GM12878 (cell line): ENCODE measurements around the gene PTPRN2. TPM values are rescaled to one million over a fixed set of nuclear protein-coding genes. Genes with fewer than 3 reads are reported as not detected.

Source experiments
- ATAC-seq: fragments of 200-7000 bp; cut with Tn5 transposase; 3 replicates; pipeline ENCODE4 v1.9.1; 2020; ENCODE audit warnings: mild to moderate bottlenecking, moderate library complexity
- BruUV-seq: library from RNA; stranded (reverse); fragments of 400-500 nt; replicated peaks from 2 replicates; lab custom pipeline; 2021; lab: Mats Ljungman, UMichigan
- CTCF ChIA-PET: fragments of 300-600 bp; sonication (Branson Sonifier 250); formaldehyde crosslinking; extraction: SDS; loops from one replicate; lab custom pipeline; 2021; ENCODE audit warnings: inconsistent platforms; lab: Yijun Ruan, JAX
- POLR2A ChIA-PET: fragments of 350-600 bp; formaldehyde crosslinking; extraction: SDS; loops from one replicate; lab custom pipeline; 2021; ENCODE audit warnings: inconsistent platforms; lab: Charles Lee
- RAD21 ChIA-PET: fragments of 300-600 bp; sonication (Branson Sonifier 250); formaldehyde crosslinking; loops from one replicate; lab custom pipeline; 2023; ENCODE audit warnings: antibody characterized with exemption; ENCODE audit not compliant: unreplicated experiment; lab: Charles Lee
- SMC1A ChIA-PET: fragments of 300-600 bp; sonication (Branson Sonifier 250); formaldehyde crosslinking; loops from one replicate; lab custom pipeline; 2023; ENCODE audit not compliant: unreplicated experiment, uncharacterized antibody; lab: Charles Lee
- DNase-seq: peaks from one replicate; pipeline ENCODE4 v3.0.0-alpha.2; 2011; ENCODE audit warnings: low read depth, low spot score
- FAIRE-seq: peaks from 3 replicates; lab custom pipeline; 2011; peaks lifted over from hg19 to GRCh38; lab: Jason Lieb, UNC
- H2AFZ ChIP-seq: 2 replicates; pipeline ENCODE4 v1.6.0; 2011; ENCODE audit warnings: low read depth, low read length, control low read depth; ENCODE audit not compliant: control insufficient read depth
- H3K27ac ChIP-seq: 2 replicates; pipeline ENCODE4 v1.5.1; 2011; ENCODE audit warnings: control low read depth; ENCODE audit not compliant: control insufficient read depth, insufficient read depth
- H3K27me3 ChIP-seq, 2 experiments: replicated peaks in 1 of 2; 2 replicates each; pipeline versions ENCODE4 v1.6.0 to v1.6.1; 2011; ENCODE audit warnings: low read length in 1 of 2; ENCODE audit not compliant: control insufficient read depth in 2 of 2, insufficient read depth in 2 of 2
- H3K36me3 ChIP-seq, 2 experiments: 2 replicates each; pipeline ENCODE4 v1.5.1; 2011; ENCODE audit warnings: low read length in 1 of 2; ENCODE audit not compliant: control insufficient read depth in 2 of 2, insufficient read depth in 2 of 2
- H3K4me1 ChIP-seq: 2 replicates; pipeline ENCODE4 v1.6.1; 2011; ENCODE audit warnings: mild to moderate bottlenecking, low read length, moderate library complexity, mixed read lengths; ENCODE audit not compliant: control insufficient read depth, insufficient read depth
- H3K4me2 ChIP-seq: 2 replicates; pipeline ENCODE4 v1.6.0; 2011; ENCODE audit warnings: control low read depth; ENCODE audit not compliant: control insufficient read depth, insufficient read depth
- H3K4me3 ChIP-seq: fragments of 200-600 bp; sonication (generic); 2 replicates; pipeline ENCODE4 v1.5.1; 2016
- H3K79me2 ChIP-seq: 2 replicates; pipeline ENCODE4 v1.6.0; 2011; ENCODE audit warnings: low read length; ENCODE audit not compliant: control insufficient read depth, insufficient read depth
- H3K9ac ChIP-seq: 2 replicates; pipeline ENCODE4 v1.8.0; 2011; ENCODE audit warnings: low read length, control low read depth, mixed read lengths; ENCODE audit not compliant: control insufficient read depth, insufficient read depth
- H3K9me3 ChIP-seq: replicated peaks from 3 replicates; pipeline ENCODE4 v1.5.1; 2011; ENCODE audit warnings: mild to moderate bottlenecking, low read length; ENCODE audit not compliant: control insufficient read depth, insufficient read depth
- H4K20me1 ChIP-seq: 2 replicates; pipeline ENCODE4 v1.6.0; 2011; ENCODE audit not compliant: control insufficient read depth, insufficient read depth
- BACH1 ChIP-seq: fragments of 450-650 bp; IDR thresholded peaks from 2 replicates; pipeline ENCODE4 v1.6.1; 2017; ENCODE audit warnings: mild to moderate bottlenecking, borderline replicate concordance
- BCL11A ChIP-seq: IDR thresholded peaks from 2 replicates; pipeline ENCODE4 v1.6.1; 2011; ENCODE audit warnings: low read depth, low read length
- BRCA1 ChIP-seq: IDR thresholded peaks from 2 replicates; pipeline ENCODE4 v1.6.1; 2011; ENCODE audit warnings: low read depth, low read length, improper control_type of control experiment
- GATAD2B ChIP-seq: fragments of 450-650 bp; conservative IDR thresholded peaks from 2 replicates; pipeline ENCODE4 v1.6.1; 2017; ENCODE audit warnings: low read depth, mild to moderate bottlenecking, moderate library complexity
- JUND ChIP-seq: IDR thresholded peaks from 2 replicates; pipeline ENCODE4 v1.6.1; 2012; ENCODE audit warnings: low read depth, mild to moderate bottlenecking, low read length, improper control_type of control experiment, moderate library complexity
- MEF2B ChIP-seq: fragments of 450-650 bp; IDR thresholded peaks from 2 replicates; pipeline ENCODE4 v1.6.1; 2018; ENCODE audit warnings: mild to moderate bottlenecking, moderate library complexity; ENCODE audit not compliant: partially characterized antibody, poor library complexity, severe bottlenecking
- POLR2AphosphoS5 ChIP-seq: IDR thresholded peaks from 2 replicates; pipeline ENCODE4 v1.6.1; 2011; ENCODE audit warnings: mild to moderate bottlenecking, low read length, inconsistent platforms
- RFX5 ChIP-seq: IDR thresholded peaks from 2 replicates; pipeline ENCODE4 v1.6.1; 2011; ENCODE audit warnings: low read depth, low read length, improper control_type of control experiment
- SMC3 ChIP-seq: IDR thresholded peaks from 2 replicates; pipeline ENCODE4 v1.6.1; 2011; ENCODE audit warnings: low read length, improper control_type of control experiment, borderline replicate concordance
- SREBF2 ChIP-seq: IDR thresholded peaks from 2 replicates; pipeline ENCODE4 v1.6.1; 2012; ENCODE audit warnings: mild to moderate bottlenecking, low read length
- TARDBP ChIP-seq: IDR thresholded peaks from 2 replicates; pipeline ENCODE4 v1.6.1; 2016; ENCODE audit warnings: borderline replicate concordance
- TCF12 ChIP-seq: IDR thresholded peaks from 2 replicates; pipeline ENCODE4 v1.6.1; 2011; ENCODE audit warnings: low read depth, mild to moderate bottlenecking, low read length
- ZNF384 ChIP-seq: IDR thresholded peaks from 2 replicates; pipeline ENCODE4 v1.6.1; 2012; ENCODE audit warnings: low read depth, mild to moderate bottlenecking, low read length, improper control_type of control experiment, borderline replicate concordance
- WGBS: methylation state at CpG from one replicate; pipeline ENCODE4 v1.1.6; 2016; ENCODE audit warnings: low lambda C conversion rate; ENCODE audit not compliant: insufficient replicate concordance, insufficient coverage; ENCODE audit errors: missing lambda C conversion rate; 5-methylcytosine and 5-hydroxymethylcytosine counted together
- in situ Hi-C: fragments of 300-500 bp; cut with MboI; formaldehyde crosslinking; loops from 9 replicates; pipeline ENCODE4 v1.14.3; 2018; ENCODE audit warnings: mixed read lengths
- intact Hi-C: fragments of 100-400 bp; cut with micrococcal nuclease; formaldehyde crosslinking; loops from one replicate; pipeline ENCODE4 v1.14.2; 2022; ENCODE audit not compliant: unreplicated experiment
- polyA plus RNA-seq, 11 experiments: library from polyadenylated mRNA; depleted of rRNA in 4 of 11; unstranded in 6 of 11; stranded (reverse) in 5 of 11; fragments of >200 nt; fragmentation: Nextera tagmentation in 4 of 11; fragmentation: Illumina TruSeq in 1 of 11; extraction: Ambion mirVana in 4 of 11; extraction: Trizol in 1 of 11; gene quantifications; 1 replicate in 1 of 11; 2 replicates in 10 of 11; pipeline versions ENCODE4 v1.2.1 to v1.2.3, GENCODE V29; 2011 to 2016; ENCODE audit warnings: inconsistent platforms in 2 of 11, missing spikeins in 2 of 11, low read depth in 1 of 11
- total RNA-seq, 4 experiments: library from RNA; depleted of rRNA in 3 of 4; stranded (reverse); fragments of >200 nt in 3 of 4; fragmentation: Illumina TruSeq in 1 of 4; extraction: Trizol in 1 of 4; gene quantifications; 2 replicates each; pipeline versions ENCODE4 v1.2.1 to v1.2.3, GENCODE V29; 2013 to 2021
- TF ChIP-seq, protein P1 (sequence below): IDR thresholded peaks from 2 replicates; pipeline ENCODE4 v1.6.1; 2011; ENCODE audit warnings: low read depth, low read length, improper control_type of control experiment, borderline replicate concordance
- TF ChIP-seq, protein P2 (sequence below): fragments of 450-650 bp; IDR thresholded peaks from 2 replicates; pipeline ENCODE4 v1.6.1; 2017; ENCODE audit warnings: borderline replicate concordance
- TF ChIP-seq, protein P3 (sequence below): fragments of 450-650 bp; conservative IDR thresholded peaks from 2 replicates; pipeline ENCODE4 v1.6.1; 2017; ENCODE audit warnings: mild to moderate bottlenecking, moderate library complexity

Gene PTPRN2
- total and polyA plus RNA-seq, 10 of the 15 experiments (the other 5 are each of a cell fraction or from before 2014, with no cell fraction given), result 5.4 TPM; not detected in 9

DNA sequence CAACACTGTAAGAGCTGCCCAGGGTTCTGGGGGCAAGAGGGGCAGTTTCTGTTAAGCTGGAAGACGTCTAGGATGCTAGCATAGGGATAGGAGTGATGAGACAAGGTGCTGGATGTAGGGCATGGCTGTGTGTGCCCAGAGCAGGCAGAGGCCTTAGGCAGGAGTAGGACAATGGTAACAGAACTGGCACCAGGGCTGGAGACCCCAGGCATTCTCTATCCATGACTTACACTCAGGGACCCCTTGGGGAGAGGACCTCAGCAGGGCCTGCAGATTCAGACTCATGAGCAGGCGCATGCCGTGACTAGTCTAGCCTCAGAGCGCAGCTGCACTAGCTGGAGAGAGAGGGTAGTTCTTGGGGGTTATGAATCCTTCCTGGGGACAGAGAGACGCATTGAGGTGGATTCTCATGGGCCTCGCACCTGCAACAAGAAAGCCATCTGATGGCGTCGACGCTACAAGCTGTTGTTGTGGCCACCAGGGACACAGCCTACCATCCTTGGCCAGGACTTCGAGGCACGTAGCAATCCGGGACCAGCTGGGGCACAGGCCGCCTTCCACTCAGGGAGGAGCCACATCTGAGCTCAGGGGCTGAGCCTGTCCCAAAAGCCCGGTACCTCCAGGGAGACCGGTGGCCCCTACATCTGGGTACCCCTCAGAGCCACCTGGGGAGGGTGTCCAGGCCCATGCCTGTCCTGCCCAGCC lies 474.1 kb downstream of the PTPRN2 start:
- DNase-seq (no peak), FAIRE-seq (no peak)
- no peaks in the 10 kb centered on the region for H4K20me1 ChIP-seq
- SMC1A ChIA-PET, result no interaction called here
- no peaks in the 10 kb centered on the region for H3K79me2 ChIP-seq
- no peak overlapping the region for H3K9ac ChIP-seq
- H3K4me1 ChIP-seq, result no peaks in the 10 kb centered on the region
- no peak overlapping the region for H3K4me2 ChIP-seq
- in situ Hi-C loops, result no loop called here
- TF ChIP-seq, protein P1, sequence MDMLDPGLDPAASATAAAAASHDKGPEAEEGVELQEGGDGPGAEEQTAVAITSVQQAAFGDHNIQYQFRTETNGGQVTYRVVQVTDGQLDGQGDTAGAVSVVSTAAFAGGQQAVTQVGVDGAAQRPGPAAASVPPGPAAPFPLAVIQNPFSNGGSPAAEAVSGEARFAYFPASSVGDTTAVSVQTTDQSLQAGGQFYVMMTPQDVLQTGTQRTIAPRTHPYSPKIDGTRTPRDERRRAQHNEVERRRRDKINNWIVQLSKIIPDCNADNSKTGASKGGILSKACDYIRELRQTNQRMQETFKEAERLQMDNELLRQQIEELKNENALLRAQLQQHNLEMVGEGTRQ, result no peak
- no peak for TF ChIP-seq ZNF384
- TF ChIP-seq SMC3, result no peak
- no peak for TF ChIP-seq GATAD2B
- TF ChIP-seq SREBF2, result no peak
- TF ChIP-seq RFX5, result no peak
- TF ChIP-seq TARDBP, result no peak
- TF ChIP-seq, protein P2, sequence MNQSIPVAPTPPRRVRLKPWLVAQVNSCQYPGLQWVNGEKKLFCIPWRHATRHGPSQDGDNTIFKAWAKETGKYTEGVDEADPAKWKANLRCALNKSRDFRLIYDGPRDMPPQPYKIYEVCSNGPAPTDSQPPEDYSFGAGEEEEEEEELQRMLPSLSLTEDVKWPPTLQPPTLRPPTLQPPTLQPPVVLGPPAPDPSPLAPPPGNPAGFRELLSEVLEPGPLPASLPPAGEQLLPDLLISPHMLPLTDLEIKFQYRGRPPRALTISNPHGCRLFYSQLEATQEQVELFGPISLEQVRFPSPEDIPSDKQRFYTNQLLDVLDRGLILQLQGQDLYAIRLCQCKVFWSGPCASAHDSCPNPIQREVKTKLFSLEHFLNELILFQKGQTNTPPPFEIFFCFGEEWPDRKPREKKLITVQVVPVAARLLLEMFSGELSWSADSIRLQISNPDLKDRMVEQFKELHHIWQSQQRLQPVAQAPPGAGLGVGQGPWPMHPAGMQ, result no peak
- no peak for TF ChIP-seq TCF12
- no peak for TF ChIP-seq BRCA1
- no peak for TF ChIP-seq BACH1
- no peak for TF ChIP-seq MEF2B
- TF ChIP-seq JUND, result no peak
- TF ChIP-seq BCL11A, result no peak
- TF ChIP-seq, protein P3, sequence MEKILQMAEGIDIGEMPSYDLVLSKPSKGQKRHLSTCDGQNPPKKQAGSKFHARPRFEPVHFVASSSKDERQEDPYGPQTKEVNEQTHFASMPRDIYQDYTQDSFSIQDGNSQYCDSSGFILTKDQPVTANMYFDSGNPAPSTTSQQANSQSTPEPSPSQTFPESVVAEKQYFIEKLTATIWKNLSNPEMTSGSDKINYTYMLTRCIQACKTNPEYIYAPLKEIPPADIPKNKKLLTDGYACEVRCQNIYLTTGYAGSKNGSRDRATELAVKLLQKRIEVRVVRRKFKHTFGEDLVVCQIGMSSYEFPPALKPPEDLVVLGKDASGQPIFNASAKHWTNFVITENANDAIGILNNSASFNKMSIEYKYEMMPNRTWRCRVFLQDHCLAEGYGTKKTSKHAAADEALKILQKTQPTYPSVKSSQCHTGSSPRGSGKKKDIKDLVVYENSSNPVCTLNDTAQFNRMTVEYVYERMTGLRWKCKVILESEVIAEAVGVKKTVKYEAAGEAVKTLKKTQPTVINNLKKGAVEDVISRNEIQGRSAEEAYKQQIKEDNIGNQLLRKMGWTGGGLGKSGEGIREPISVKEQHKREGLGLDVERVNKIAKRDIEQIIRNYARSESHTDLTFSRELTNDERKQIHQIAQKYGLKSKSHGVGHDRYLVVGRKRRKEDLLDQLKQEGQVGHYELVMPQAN, result no peak
- no peak for TF ChIP-seq POLR2AphosphoS5
- TF ChIP-seq, all 136 proteins: peak for 0
- H3K27me3 ChIP-seq, result no peaks in the 10 kb centered on the region
- 67% methylated on average over 15 of the region's 15 CpGs for WGBS
- H3K9me3 ChIP-seq, result peaks cover 3% of the 10 kb centered on the region; the same call in 1 of the 3 replicates
- H2AFZ ChIP-seq, result no peak overlapping the region
- ChIA-PET CTCF (no interaction called here), RAD21 (no interaction called here), POLR2A (no interaction called here)
- no peak overlapping the region for H3K4me3 ChIP-seq
- ATAC-seq, result no peak
- no peaks in the 10 kb centered on the region for H3K36me3 ChIP-seq
- H3K27ac ChIP-seq, result no peak overlapping the region
- intact Hi-C loops, result no loop called here
- BruUV-seq, result no TSS peak
